WTC11 (cell line): Measurements from ENCODE around the gene IGFALS. TPM values are rescaled to one million over a fixed set of nuclear protein-coding genes. Genes with fewer than 3 reads are reported as not detected.

ENCODE experiments used
- ATAC-seq: fragments of 200-7000 bp; cut with Tn5 transposase; 2 replicates; pipeline ENCODE4 v1.10.0; 2021; ENCODE audit warnings: mild to moderate bottlenecking, moderate library complexity
- CTCF ChIA-PET: fragments of 300-600 bp; sonication (Branson Sonifier 250); formaldehyde crosslinking; loops from one replicate; lab custom pipeline; 2021; ENCODE audit warnings: antibody characterized with exemption; lab: Charles Lee
- POLR2A ChIA-PET: fragments of 350-600 bp; sonication (Branson Sonifier 250); formaldehyde crosslinking; loops from one replicate; lab custom pipeline; 2021; ENCODE audit warnings: antibody characterized with exemption; lab: Charles Lee
- DNase-seq: peaks from one replicate; pipeline ENCODE4 v3.0.0; 2021; ENCODE audit warnings: low spot score
- H3K27ac Mint-ChIP-seq: 2 replicates; pipeline ENCODE4 v1.8.0; 2021; ENCODE audit warnings: mixed read lengths
- H3K27me3 Mint-ChIP-seq: 2 replicates; pipeline ENCODE4 v1.8.0; 2021; ENCODE audit warnings: low read depth, mild to moderate bottlenecking, moderate library complexity, mixed read lengths
- H3K36me3 Mint-ChIP-seq: 2 replicates; pipeline ENCODE4 v1.8.0; 2021; ENCODE audit warnings: mixed read lengths
- H3K4me1 Mint-ChIP-seq: 2 replicates; pipeline ENCODE4 v1.8.0; 2022; ENCODE audit warnings: mixed read lengths
- H3K4me3 Mint-ChIP-seq: 2 replicates; pipeline ENCODE4 v1.8.0; 2021; ENCODE audit warnings: mild to moderate bottlenecking, moderate library complexity, mixed read lengths
- H3K9me3 Mint-ChIP-seq: 2 replicates; pipeline ENCODE4 v1.8.0; 2021; ENCODE audit warnings: mixed read lengths
- CBFB ChIP-seq: sonication (generic); formaldehyde crosslinking; IDR thresholded peaks from 2 replicates; pipeline ENCODE4 v1.8.1; 2022; ENCODE audit warnings: mild to moderate bottlenecking, low read depth, missing genetic modification reagents
- EMX1 ChIP-seq: fragments of 250-450 bp; sonication (Bioruptor Pico); IDR thresholded peaks from 2 replicates; pipeline ENCODE4 v1.8.0; 2021; ENCODE audit warnings: mild to moderate bottlenecking
- ERG ChIP-seq: fragments of 250-450 bp; sonication (Bioruptor Pico); IDR thresholded peaks from 2 replicates; pipeline ENCODE4 v1.8.0; 2021; ENCODE audit warnings: mild to moderate bottlenecking
- ESRRA ChIP-seq: sonication (generic); formaldehyde crosslinking; IDR thresholded peaks from 2 replicates; pipeline ENCODE4 v1.8.1; 2022; ENCODE audit warnings: mild to moderate bottlenecking, missing genetic modification reagents, borderline replicate concordance
- ETV6 ChIP-seq: sonication (generic); formaldehyde crosslinking; IDR thresholded peaks from 2 replicates; pipeline ENCODE4 v1.8.1; 2022; ENCODE audit warnings: mild to moderate bottlenecking, missing genetic modification reagents
- HMGXB4 ChIP-seq: sonication (generic); formaldehyde crosslinking; IDR thresholded peaks from 2 replicates; pipeline ENCODE4 v1.8.1; 2023; ENCODE audit warnings: mild to moderate bottlenecking, moderate library complexity, missing genetic modification reagents
- NFE2L1 ChIP-seq: sonication (generic); formaldehyde crosslinking; IDR thresholded peaks from 2 replicates; pipeline ENCODE4 v1.8.1; 2023; ENCODE audit warnings: missing genetic modification reagents
- NFYB ChIP-seq: sonication (generic); formaldehyde crosslinking; conservative IDR thresholded peaks from 2 replicates; pipeline ENCODE4 v1.8.0; 2022; ENCODE audit warnings: low read depth, missing genetic modification reagents
- SMAD3 ChIP-seq: sonication (generic); formaldehyde crosslinking; IDR thresholded peaks from 2 replicates; pipeline ENCODE4 v1.8.0; 2022; ENCODE audit warnings: missing genetic modification reagents, mild to moderate bottlenecking, borderline replicate concordance
- SOX15 ChIP-seq: fragments of 250-450 bp; sonication (Bioruptor Pico); IDR thresholded peaks from 2 replicates; pipeline ENCODE4 v1.9.0; 2021; ENCODE audit warnings: mild to moderate bottlenecking
- SP1 ChIP-seq: sonication (generic); formaldehyde crosslinking; conservative IDR thresholded peaks from 2 replicates; pipeline ENCODE4 v1.8.1; 2022; ENCODE audit warnings: missing genetic modification reagents
- TP53 ChIP-seq: sonication (generic); formaldehyde crosslinking; IDR thresholded peaks from 2 replicates; pipeline ENCODE4 v1.8.1; 2023; ENCODE audit warnings: mild to moderate bottlenecking, missing genetic modification reagents
- USF2 ChIP-seq: sonication (generic); formaldehyde crosslinking; IDR thresholded peaks from 2 replicates; pipeline ENCODE4 v1.8.1; 2023; ENCODE audit warnings: mild to moderate bottlenecking, missing genetic modification reagents, moderate library complexity
- ZNF138 ChIP-seq: sonication (generic); formaldehyde crosslinking; conservative IDR thresholded peaks from 2 replicates; pipeline ENCODE4 v1.8.1; 2022; ENCODE audit warnings: mild to moderate bottlenecking, moderate library complexity, missing genetic modification reagents
- ZNF396 ChIP-seq: fragments of 250-450 bp; sonication (Bioruptor Pico); IDR thresholded peaks from 2 replicates; pipeline ENCODE4 v1.8.0; 2021; ENCODE audit warnings: mild to moderate bottlenecking, moderate library complexity, borderline replicate concordance
- ZNF425 ChIP-seq: fragments of 250-450 bp; sonication (Bioruptor Pico); conservative IDR thresholded peaks from 2 replicates; pipeline ENCODE4 v1.9.0; 2021; ENCODE audit warnings: mild to moderate bottlenecking
- total RNA-seq: library from RNA; stranded (reverse); gene quantifications from 3 replicates; pipeline ENCODE4 v1.2.3, GENCODE V29; 2021
- TF ChIP-seq, protein P1 (sequence below): sonication (generic); formaldehyde crosslinking; IDR thresholded peaks from 2 replicates; pipeline ENCODE4 v1.8.1; 2023; ENCODE audit warnings: mild to moderate bottlenecking, missing genetic modification reagents, borderline replicate concordance
- TF ChIP-seq, protein P2 (sequence below): sonication (generic); formaldehyde crosslinking; IDR thresholded peaks from 2 replicates; pipeline ENCODE4 v1.8.1; 2022; ENCODE audit warnings: missing genetic modification reagents, borderline replicate concordance

The IGFALS gene
- total RNA-seq, 1 experiment from 2014 or later = not detected

DNA sequence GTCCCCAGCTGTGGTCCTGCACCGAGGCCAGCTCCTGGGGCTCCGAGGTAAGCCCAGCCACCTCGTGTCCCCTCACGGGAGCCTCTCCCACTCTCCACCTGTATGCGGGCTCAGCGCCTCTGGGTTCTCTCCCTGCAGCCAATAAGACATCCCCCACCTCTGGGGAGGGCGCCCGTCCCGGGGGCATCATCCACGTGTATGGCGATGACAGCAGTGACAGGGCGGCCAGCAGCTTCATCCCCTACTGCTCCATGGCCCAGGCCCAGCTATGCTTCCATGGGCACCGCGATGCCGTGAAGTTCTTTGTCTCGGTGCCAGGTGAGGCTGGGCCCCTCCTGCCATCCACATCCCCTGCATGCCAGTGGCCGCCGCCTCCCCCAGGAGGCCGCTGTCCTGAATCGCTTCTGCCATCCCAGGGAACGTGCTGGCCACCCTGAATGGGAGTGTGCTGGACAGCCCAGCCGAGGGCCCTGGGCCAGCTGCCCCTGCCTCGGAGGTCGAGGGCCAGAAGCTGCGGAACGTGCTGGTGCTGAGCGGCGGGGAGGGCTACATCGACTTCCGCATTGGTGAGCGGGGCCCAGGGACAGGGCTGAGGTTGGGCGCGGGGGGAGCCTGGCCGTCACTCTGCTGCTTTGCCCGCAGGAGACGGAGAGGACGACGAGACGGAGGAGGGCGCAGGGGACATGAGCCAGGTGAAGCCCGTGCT, 25.3 kb downstream of the IGFALS start (continued):
- TF ChIP-seq, protein P1, sequence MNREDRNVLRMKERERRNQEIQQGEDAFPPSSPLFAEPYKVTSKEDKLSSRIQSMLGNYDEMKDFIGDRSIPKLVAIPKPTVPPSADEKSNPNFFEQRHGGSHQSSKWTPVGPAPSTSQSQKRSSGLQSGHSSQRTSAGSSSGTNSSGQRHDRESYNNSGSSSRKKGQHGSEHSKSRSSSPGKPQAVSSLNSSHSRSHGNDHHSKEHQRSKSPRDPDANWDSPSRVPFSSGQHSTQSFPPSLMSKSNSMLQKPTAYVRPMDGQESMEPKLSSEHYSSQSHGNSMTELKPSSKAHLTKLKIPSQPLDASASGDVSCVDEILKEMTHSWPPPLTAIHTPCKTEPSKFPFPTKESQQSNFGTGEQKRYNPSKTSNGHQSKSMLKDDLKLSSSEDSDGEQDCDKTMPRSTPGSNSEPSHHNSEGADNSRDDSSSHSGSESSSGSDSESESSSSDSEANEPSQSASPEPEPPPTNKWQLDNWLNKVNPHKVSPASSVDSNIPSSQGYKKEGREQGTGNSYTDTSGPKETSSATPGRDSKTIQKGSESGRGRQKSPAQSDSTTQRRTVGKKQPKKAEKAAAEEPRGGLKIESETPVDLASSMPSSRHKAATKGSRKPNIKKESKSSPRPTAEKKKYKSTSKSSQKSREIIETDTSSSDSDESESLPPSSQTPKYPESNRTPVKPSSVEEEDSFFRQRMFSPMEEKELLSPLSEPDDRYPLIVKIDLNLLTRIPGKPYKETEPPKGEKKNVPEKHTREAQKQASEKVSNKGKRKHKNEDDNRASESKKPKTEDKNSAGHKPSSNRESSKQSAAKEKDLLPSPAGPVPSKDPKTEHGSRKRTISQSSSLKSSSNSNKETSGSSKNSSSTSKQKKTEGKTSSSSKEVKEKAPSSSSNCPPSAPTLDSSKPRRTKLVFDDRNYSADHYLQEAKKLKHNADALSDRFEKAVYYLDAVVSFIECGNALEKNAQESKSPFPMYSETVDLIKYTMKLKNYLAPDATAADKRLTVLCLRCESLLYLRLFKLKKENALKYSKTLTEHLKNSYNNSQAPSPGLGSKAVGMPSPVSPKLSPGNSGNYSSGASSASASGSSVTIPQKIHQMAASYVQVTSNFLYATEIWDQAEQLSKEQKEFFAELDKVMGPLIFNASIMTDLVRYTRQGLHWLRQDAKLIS = no peak
- TF ChIP-seq SOX15 (CRISPR knock-in tag) (no peak), ZNF138 (CRISPR knock-in tag) (no peak)
- TF ChIP-seq, all 79 proteins: peak for 0

DNA sequence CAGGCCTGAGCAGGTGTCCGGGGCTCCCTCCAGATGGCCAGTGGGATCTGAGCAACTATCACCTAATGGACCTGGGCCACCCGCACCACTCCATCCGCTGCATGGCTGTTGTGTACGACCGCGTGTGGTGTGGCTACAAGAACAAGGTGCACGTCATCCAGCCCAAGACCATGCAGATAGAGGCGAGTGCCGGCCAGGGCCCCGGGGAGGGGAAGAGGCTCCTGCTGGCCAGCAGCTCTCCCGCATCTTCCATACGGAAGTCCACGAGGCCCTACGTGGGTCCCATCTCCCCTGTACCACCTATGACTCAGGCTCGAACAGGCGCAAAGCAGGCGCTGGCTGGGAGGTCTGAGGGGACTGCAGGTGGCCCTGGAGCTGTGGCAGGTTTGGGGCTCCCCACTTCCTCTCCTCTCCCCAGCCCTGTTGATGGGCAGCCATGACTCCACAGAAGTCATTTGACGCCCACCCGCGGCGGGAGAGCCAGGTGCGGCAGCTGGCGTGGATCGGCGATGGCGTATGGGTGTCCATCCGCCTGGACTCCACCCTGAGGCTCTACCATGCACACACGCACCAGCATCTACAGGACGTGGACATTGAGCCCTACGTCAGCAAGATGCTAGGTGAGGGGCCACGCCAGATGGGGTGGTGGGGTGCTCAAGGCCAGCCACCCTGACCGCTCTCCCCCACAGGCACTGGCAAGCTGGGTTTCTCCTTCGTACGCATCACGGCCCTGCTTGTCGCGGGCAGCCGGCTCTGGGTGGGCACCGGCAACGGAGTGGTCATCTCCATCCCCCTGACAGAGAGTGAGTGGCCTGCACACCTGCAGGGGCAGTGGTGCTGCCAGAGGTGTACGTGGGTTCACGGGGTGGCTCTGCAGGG, 26.1 kb downstream of the IGFALS start:
- H3K4me3 Mint-ChIP-seq = no peak overlapping the region
- no peaks in the 10 kb centered on the region for H3K9me3 Mint-ChIP-seq
- ChIA-PET POLR2A (no interaction called here), CTCF (no interaction called here)
- DNase-seq (no peak), ATAC-seq (no peak)
- TF ChIP-seq ESRRA (CRISPR knock-in tag) (no peak), ETV6 (CRISPR knock-in tag) (no peak), USF2 (CRISPR knock-in tag) (no peak), NFE2L1 (no peak), ZNF425 (CRISPR knock-in tag) (no peak)
- peaks cover 3% of the 10 kb centered on the region for H3K36me3 Mint-ChIP-seq
- no peak overlapping the region for H3K27ac Mint-ChIP-seq
- H3K27me3 Mint-ChIP-seq = no peaks in the 10 kb centered on the region; the same call in 1 of the 2 replicates
- H3K4me1 Mint-ChIP-seq = peaks cover 4% of the 10 kb centered on the region

GRCh38 chr16:1766701-1767100, 26.8 kb downstream of the IGFALS start:
- Mint-ChIP-seq H3K4me1 (peaks cover 4% of the 10 kb centered on the region), H3K27me3 (no peaks in the 10 kb centered on the region), H3K27ac (no peak overlapping the region), H3K4me3 (no peak overlapping the region), H3K9me3 (no peaks in the 10 kb centered on the region), H3K36me3 (no peaks in the 10 kb centered on the region)
- POLR2A ChIA-PET = no interaction called here
- CTCF ChIA-PET = no interaction called here
- no peak for ATAC-seq
- no peak for DNase-seq
- no peak for TF ChIP-seq EMX1 (CRISPR knock-in tag)
- TF ChIP-seq ZNF396 (CRISPR knock-in tag) = no peak
- TF ChIP-seq, protein P2, sequence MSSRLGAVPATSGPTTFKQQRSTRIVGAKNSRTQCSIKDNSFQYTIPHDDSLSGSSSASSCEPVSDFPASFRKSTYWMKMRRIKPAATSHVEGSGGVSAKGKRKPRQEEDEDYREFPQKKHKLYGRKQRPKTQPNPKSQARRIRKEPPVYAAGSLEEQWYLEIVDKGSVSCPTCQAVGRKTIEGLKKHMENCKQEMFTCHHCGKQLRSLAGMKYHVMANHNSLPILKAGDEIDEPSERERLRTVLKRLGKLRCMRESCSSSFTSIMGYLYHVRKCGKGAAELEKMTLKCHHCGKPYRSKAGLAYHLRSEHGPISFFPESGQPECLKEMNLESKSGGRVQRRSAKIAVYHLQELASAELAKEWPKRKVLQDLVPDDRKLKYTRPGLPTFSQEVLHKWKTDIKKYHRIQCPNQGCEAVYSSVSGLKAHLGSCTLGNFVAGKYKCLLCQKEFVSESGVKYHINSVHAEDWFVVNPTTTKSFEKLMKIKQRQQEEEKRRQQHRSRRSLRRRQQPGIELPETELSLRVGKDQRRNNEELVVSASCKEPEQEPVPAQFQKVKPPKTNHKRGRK (CRISPR knock-in tag) = no peak
- TF ChIP-seq SP1 (CRISPR knock-in tag) = no peak
- TF ChIP-seq ZNF138 (CRISPR knock-in tag) = no peak
- no peak for TF ChIP-seq NFYB
- TF ChIP-seq USF2 (CRISPR knock-in tag) = no peak
- TF ChIP-seq HMGXB4 (CRISPR knock-in tag) = no peak
- TF ChIP-seq ERG (CRISPR knock-in tag) = no peak
- no peak for TF ChIP-seq TP53
- no peak for TF ChIP-seq CBFB (CRISPR knock-in tag)
- no peak for TF ChIP-seq SMAD3
